NCI-H1694 treated with DMSO at 0.1 percent for 48 hours (cell line): Measurements from ENCODE around the gene CCDC188.
A peak's percentile ranks its signal among the peaks of the same experiment; 100 is the strongest.

Source experiments
- DNase-seq: peaks from one replicate; lab custom pipeline; 2025; lab: John Stamatoyannopoulos, UW

Gene CCDC188

DNA sequence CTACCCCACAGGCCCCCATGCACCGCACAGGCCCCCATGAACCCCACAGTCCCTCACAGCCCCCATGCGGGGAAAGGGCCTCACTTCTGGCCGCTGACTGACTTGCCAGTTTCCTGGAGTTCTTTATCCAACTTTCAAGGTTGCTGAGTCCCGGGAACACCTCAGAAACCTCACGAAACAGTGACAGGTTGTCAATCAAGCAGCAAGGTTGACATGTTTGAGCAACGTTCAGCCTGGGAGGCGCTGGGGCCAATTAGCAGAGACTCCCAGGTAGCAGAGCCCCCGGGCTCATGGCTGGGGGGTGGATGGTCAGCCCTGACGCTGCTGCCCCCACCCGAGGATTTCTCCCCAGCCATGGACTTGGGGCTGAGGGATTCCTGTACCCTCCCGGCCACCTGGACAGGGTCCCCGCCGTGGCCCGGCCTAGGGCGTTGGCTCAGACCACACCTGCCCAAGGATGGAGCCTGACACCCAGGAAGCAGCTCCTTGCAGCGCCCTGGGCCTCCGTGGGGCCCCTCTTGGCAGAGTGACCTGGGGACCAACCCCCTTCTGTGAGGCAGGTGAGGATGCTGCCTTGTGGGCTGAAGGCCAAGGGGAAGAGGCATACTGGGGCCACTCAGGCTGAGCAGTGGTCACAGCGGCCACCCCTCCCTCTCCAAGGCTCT is 33.8 kb upstream of the CCDC188 start:
- DNase-seq, result no peak

DNA sequence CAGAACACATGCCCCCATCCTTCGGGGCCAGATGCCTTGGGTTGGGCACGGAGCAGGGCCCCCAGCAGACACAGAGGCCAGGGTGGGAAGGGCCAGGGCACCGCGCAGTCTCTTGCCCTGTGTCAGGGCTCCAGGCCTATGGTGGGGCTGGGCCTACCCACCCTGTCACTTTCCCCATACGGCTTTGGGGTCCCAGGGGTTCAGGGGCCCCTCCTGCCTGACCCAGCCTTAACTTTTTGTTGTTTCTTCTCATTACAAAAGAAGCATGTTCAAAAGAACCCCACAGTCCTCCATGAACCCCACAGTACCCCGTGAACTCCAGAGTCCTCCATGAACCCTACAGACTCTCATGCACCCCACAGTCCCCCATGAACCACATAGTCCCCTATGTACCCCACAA is 33.0 kb upstream of the CCDC188 start:
- DNase-seq, result no peak

DNA sequence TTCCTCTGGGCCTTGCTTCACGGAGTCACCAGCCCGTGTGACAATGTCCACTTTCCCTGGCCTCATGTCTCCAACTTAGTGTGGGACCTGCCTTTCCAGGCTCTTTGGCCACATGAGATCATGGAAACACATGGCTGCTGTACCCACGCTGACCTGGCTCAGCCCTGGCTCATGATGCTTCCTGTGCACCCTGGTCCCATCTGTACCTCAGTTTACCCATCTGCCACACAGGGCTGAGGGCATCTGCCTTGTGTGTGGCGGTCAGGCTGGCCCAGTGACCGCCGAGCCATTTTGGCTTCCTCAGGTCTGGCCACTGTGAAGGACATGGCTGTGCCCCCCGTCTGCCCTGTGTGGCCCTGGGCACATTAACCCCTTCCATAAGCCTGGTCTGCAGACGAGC is 32.2 kb upstream of the CCDC188 start:
- DNase-seq, result no peak

DNA sequence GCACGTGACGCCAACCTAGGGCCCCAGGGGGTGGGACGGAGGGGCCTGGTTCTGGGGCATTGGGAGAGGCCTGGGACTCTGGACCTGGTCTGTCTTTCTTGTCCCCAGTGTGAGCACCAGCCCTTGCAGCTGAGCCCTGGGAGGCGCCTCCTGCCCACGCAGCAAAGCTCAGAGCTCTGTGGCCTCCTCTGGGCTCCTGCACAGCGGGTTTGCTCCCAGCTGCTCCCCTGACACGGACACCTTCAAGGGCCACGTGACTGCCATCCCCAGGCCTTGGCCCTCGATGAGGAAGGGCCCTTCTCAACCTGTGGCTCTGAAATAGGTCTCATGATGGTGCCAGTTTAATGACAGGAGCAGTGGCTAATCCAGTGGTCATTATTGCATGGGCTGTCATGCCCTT is 31.5 kb upstream of the CCDC188 start:
- no peak for DNase-seq

DNA sequence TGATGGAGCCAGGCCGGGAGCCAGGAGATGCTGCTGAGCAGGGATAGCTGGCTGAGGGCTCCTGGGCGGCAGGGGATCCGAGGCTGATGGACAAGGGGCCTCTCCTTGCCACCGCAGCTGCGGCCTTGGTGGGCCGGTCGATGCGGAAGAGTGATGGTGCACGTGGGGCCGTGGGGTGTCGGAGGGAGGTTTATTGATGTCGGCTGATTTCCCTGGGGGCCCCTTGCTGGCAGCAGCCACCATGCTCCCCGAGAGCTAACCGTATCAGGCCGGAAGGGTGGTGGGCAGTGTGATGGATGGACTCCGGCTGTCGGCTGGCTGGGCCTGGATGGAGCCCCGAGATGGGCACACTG is 31.0 kb upstream of the CCDC188 start:
- DNase-seq, result no peak

DNA sequence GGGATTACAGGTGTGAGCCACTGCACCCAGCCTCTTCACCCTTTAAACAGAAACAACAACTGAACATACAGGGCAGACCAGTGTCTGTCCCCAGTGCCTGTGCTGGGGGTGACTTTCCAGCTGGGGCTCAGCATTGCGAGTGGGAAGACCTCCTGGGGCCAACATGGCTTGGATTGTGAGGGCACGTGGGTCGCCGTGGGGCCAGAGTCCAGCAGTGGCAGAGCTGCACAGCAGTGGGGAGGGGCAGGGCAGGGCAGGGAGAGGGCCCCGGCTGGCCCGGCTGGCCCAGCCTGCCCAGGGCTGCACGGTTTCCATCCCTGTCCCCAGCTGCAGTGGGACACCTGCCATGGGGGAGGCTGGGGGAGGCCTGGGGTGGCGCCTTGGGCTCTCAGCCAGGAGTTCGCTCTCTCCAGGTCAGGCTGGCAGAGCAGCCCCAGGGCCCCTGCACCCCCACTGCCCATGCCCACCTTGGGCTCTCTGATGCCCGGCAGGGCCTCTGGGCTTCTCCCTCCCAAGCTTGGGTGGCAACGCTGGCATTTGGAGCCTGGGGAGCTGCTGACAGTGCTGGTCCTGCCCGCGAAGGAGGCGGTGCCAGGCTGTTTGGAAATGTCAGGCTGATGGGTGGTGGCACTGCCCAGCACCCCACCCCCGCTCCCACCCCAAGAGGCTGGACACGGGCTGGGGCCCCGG is 30.5 kb upstream of the CCDC188 start:
- DNase-seq, result no peak

DNA sequence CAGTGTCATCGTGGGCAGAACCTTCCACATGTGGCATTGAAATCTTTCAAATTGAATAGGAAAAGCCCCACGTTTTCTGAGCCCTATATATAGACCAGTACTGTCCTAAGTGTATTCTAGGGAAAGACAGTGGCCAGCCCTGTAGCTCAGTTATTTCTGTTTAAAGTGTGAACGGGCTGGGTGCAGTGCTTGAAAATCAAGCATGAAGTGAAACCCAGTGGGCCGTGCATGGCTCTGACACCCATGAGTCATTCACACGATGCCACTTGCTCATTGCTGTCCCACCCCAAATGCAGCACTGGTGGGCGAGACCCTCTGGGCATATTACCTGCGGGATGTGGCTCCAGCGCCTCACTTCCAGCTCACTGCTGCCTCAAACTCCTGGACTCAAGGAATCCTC is 29.8 kb upstream of the CCDC188 start:
- DNase-seq, result no peak

DNA sequence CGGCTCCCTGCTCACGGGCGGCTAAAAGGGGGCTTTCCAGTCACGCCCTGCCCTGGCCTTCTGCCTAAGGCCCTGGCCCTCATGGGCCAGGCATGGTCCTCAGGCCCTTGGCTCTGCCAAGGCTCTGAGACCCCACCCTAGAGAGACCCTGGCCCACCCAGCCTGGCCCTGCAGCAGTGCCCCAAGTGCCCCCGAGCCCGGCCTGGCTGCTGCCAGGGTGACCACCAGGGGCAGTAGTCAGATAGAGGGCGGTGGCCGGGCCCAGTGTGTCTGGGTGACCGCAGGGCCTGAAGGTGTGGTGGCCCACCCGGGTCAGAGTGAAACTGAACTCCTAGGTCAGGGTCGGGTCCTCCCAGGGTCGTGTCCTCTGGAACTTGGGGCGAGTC is 29.4 kb upstream of the CCDC188 start:
- DNase-seq, result no peak

DNA sequence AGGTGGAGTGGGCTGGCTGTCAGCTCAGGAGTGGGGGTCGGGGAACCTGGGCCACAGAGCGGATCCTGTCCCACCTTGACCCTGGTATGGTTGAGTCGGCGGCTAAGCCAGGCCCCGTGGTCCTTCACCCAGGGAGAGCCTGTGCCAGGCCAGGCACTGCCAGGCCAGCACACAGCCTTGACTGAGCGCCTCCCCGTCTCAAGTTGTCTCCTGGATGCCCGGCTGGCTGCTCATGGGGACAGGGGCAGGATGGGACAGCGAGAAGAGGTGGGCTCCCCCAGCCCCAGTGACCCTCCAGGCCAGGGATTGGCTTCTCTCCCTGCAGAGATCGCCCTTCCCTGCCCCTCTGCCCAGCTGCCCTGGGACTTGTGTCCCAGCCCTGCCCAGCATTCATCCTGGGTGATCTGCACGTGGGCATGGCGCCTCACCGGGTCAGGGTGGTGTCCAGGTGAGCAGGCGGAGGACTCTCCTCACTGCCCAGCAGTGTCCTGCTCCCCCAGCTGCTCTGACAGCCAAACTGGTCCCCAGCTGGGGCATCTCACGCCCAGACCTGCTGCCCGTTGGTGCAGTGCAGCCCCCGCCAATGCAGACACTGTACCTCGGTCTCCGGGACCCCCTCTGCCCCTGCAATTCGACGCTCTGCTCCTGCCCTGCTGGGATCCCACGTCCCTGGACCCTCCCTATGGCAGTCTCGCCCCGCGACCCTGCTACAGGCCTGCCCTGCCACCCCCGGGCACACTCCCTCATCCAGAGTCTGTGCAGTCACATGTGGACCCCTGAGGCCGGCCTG is 28.8 kb upstream of the CCDC188 start:
- DNase-seq, result no peak

DNA sequence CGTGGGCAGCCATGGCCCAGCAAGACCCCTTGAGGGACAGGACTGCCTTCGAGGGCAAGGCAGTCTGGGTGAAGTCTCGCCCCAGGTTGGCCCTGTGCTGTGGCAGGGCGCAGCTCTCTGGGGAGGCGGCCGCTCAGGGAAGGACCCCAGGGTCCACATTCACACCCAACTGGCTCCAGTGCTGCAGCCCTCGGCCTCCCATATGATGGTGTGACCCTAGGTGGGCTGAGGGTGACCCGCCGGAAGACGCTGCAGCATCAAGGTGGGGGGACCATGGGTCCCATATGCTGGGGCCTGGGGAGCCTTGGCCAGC is 28.0 kb upstream of the CCDC188 start:
- DNase-seq, result no peak

DNA sequence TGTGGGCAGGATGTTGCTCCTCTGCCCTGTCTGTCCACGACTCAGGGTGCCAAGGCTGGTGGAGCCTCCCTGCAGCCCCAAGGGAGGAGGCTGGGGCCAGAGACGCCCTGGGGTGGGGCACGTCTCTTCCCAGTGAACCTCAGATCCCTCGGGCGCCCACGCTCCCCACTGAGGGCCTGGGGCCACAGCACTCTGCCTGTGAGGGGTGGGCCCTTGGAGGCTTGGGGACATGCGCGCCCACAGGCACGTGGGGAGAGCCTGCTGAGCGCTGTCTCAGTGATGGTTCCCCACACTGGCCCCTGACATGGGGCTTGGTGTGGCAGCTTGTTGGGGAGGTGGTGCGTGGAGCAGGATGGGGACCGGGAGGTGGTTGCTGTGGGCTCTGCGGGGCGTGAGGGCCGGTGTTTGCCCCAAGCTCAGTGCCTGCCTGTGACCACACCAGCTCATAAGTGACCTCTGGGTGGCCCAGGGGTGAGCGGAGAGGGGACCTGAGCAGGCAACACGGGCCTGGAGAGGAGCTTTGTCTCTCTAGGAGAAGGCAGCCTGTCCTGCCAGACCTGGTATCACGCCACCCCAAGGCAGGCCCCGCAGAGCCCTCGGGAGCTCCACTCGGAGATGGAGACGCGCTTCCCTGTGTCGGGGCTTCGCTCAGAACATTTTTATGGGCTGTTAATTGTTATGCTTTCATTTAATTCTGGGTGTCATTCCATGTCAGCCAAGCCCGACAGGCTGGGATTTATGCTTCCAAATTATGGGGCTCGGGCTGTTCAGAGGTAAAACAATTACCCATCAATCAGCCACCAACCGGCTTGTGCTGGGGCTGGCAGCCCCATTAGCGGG is 27.4 kb upstream of the CCDC188 start:
- no peak for DNase-seq

DNA sequence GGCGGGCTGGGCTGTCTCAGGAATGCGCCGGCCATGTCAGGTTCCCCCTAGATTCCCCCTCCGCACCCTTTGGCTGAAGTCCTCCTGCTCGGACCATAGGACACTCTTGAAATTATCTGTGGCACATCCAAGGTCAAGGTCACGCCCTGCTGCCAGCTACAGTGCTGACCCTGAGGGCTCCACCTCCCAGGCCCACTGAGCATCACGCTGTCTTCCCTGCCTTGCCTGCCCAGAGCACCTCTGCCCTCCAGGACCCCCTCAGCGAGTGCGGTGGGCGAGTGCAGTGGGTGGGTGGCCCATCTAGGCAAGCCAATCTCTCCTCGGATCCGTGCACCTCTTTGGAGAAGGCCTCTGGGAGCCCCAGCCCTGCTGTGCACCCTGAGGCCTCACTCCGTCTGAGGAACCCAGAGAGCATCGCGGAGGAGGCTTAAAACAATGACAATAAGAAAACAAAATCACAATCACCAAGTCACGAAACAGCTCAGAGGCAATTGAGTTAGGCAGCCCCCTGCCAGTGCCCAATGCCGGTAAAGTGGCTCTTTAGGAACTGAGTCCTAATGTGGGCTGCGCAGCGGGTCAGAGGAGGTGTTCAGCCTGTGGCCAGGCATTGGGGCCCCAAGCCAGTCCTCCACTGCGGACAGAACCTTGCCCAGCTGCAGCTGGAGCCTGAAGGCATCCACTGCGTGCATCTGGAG is 26.5 kb upstream of the CCDC188 start:
- DNase-seq, result no peak

DNA sequence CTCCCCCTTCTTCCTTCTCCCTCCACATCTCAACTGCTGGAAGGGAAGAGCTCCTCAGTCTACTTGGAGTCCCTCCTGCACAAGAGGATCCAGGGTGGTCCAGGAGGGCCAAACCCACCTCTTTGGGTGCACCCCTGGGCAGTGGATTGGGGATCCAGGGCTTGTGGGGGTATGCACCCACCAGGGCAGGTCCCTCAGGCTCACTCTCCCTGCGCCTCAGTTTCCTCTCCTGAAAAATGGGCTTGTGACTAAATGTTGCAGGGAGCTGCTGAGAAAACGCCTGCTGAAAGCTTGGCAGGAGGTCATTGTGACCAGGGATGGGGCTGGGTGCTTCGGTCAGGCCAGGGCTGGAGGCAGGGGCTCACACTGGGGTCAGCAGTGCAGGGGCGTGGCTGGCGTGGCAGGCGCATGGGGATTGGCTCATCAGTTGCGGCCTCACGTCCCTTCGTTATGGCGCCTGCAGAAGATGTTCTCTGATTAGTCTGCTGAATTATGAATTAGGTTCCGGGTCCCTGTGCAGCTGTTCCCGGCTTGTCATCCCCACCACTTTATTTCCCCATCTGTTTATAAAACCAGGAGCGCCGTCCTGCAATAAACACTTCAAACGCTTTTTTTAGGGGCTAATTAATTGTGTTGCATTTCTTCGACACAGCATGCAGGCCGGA is 25.7 kb upstream of the CCDC188 start:
- peak; percentile 29 for DNase-seq

DNA sequence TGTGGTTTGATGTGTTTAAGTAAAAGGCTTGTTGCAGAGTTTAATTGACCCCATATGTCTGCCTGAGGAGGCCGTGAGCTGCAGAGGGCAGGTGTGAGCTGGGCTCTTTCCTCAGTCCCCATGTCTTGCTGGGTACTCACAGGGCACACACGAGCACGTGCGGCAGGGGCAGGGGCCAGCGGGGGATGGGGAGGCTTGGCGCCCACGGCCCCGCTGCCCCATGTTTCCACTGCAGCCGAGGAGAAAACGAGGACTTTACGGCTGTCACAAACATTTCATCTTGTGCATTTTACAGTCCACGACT is 24.7 kb upstream of the CCDC188 start:
- DNase-seq, result no peak

DNA sequence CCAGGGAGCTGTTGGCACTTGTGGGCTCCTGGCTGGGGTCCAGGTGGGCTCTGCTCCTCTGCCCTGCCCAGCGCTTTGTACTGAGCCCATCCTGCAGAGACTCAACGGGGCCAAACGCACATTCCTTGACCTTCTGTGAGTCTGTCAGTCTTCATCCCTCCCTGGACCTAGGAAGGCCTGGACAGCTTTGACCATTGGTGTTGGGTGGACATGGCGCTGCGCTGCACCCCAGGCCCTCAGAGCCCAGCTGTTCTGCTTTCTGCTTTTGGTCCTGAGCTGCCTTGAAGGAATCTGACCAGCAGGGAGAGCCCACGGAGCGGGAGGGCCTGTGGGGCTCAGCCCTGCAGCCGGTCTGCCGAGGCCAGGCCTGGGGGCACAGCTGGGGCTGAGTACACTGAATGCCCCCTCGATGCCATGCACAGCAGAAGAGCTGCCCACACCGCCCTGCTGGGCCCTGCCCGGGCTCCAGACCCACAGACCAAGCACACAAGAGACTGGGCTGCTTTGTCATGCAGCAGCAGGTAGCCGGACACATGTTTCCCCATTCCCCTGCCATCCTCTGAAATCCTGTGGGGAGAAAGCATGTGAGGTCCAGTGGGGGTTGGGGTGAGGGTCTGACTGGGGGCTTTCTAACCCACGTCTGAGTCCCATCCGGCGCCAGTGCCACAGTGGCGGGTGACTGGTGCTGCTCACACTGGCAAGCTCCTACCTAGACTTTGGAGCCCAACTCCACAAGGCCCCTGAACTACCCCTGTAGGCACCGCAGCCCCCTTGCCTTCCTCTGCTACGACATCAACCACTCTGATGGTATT is 24.1 kb upstream of the CCDC188 start:
- no peak for DNase-seq

DNA sequence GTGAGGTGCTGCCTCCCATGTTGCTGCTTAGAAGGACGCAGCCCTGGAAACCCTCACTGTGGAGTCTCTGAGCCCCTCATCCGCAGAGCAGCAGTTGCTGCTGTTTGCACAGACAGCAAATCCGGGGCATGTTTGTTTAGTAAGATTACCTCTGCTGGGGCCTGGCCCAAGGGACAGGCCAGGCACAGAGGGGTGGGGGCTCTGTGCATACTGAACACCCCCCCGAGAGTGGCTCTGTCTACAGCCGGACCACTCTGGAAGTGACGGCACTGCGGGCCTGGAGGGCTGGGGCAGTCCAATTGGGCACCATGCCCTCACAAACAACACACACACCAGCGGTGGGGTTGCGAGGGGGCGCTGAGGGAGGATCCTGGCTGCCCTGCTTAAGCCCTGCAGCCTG is 22.9 kb upstream of the CCDC188 start:
- no peak for DNase-seq

DNA sequence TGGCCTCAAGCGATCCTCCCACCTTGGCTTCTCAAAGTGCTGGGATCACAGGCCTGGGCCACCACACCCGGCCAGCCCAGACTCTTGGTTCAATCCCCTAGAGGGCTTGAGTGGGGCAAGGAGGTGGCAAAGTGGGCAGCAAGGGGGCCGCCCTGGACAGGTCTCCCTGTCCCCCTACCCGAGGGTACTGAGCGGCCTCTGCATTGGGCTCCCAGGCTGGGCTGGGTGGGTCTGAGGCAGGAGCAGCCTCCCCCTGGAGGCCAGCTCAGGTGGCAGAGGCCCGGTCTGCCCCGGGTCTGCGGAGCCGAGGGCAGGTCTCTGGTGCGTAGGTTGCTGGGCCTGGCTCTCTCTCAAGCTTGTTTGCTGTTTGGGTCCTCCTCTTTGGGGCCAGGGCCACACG is 22.4 kb upstream of the CCDC188 start:
- no peak for DNase-seq

DNA sequence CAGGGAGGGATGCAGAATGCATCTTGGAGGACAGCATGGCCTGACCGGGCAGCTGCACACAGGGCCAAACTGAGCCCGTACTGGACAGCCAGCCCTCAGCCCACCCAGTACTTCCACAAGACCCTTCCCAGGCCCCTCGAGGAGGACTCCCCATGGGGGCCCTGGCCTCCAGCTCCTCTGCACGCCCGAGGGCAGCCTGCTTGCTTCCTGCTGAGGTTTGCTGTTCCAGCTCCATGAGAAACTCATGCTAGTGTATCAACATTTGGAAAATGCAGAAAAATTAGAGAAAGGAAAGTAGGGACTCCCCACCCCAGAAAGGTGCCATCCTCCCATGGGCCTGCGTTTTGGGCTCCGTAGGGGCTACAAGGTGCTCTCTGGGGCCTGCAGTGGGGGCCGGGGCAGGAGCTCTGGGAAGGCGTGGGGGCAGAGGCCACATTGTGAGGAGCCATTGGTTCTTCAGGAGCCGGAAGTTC is 21.3 kb upstream of the CCDC188 start:
- DNase-seq, result no peak

DNA sequence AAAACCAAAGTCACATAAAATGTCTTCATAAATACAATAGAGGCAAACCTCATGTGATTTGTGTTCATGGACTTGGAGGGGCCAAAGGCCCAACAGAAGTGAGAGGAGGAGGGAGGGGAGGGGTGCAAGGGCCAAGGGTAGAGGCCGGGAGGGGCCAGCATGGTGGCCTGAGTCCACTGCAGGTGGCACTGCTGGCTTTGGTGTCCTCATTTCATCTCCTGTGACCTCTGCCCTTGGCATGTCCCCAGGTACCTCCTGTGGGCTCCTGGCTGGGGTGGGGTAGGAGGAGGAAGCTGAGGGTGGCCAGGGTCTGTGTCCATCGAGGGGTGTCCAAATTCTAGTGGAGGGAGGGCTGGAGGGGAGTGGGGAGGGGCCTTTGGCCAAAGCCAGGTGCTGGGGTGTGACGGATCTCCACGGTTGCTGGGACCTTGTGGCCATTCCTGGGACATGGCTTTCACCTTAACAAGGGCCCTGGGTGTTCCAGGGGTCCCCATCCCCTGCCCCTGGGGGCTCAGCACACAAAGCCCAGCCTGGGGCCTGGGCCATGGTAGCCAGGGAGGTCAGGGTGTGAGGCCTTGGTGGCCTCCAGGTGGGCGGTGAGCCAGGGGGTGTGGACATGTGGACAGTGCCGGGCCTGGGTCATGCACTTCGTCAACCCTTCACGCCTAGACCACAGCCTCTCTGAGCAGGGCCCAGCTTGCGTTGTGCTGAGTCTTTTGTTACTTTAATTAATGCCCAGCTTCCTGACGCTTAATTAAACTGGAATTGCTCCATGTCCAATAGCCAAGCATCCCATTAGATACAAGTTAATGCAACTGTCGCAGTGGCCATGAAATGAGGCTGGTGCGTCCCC is 20.7 kb upstream of the CCDC188 start:
- no peak for DNase-seq

DNA sequence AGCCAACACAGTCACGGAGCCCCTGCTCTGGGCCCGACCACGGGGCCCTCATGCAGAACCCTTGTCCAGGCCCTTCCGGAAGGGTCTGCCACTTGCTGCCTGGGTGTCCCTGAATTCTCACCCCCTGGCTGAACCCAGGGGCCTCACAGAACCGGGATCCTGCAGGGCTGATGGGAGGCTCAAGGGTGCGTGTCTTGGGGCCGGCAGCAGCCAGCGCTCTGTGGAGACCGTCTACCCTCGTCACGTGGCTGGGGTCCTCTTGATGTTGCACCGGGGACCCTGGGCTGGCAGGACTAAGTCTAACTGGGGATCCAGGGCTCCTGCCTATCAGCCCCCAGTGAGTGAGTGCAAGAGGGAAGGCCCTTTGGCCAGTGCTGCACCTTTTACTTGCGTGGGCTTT is 19.3 kb upstream of the CCDC188 start:
- no peak for DNase-seq
